Activated CD4-positive, alpha-beta T cell treated with anti-CD3 and anti-CD28 coated beads, Interleukin-2, amount 50 U/mL, for 48 hours (primary cell): ENCODE measurements around the gene ACER3.
"Not testable (repeated sequence)": the region's sequence is repeated elsewhere in the genome, so short reads cannot be mapped to it uniquely, and the experiment has no call there.

ENCODE experiments used
- DNase-seq, 2 experiments: peaks; one replicate each; pipeline ENCODE4 v3.0.0-alpha.2; 2020

Gene ACER3

GRCh38 chr11:77003963-77004362 lies 143.2 kb downstream of the ACER3 start:
- DNase-seq: no peak

DNA sequence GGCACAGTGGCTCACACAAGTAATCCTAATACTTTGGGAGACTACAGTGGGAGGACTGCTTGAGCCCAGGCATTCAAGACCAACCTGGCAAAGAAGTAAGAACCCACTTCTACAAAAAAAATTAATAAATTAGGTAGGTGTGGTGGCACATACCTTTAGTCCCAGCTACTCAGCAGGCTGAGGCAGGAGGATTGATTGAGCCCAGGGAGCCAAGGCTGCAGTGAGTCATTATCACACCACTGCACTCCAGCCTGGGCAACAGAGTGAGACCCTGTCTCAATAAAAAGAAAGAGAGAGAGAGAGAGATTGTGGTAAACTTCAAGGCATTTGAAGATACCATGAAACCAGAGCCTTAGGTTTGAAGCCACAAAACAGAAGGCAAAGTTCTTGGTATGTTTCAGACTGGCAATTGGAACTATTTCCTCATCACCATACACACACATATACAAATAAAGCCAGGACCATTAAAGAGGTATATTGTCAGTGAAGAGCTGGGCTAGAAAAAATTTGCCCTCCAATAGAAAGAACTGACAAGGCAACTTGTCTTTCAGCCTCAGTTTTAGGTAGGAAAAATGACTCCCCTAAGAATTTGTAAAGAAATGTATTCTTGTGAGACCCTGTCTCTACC lies 148.9 kb downstream of the ACER3 start:
- DNase-seq: no peak

DNA sequence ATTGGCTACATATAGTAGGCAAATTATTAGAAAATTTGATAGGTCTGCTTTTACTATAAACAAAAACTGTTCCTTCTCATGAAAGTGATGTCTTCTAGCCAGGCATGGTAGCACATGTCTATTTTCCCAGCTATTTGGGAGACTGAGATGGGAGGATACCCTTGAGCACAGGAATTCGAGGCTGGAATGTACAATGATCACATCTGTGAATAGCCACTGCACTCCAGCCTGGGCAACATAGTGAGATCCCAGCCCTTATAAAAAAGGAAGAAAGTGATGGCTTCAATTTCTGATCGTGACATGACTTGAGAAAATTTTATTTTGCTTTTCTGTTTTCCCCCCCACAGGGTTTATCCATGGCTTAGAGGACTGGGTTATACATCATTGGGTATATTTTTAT lies 154.0 kb downstream of the ACER3 start:
- no peak for DNase-seq

DNA sequence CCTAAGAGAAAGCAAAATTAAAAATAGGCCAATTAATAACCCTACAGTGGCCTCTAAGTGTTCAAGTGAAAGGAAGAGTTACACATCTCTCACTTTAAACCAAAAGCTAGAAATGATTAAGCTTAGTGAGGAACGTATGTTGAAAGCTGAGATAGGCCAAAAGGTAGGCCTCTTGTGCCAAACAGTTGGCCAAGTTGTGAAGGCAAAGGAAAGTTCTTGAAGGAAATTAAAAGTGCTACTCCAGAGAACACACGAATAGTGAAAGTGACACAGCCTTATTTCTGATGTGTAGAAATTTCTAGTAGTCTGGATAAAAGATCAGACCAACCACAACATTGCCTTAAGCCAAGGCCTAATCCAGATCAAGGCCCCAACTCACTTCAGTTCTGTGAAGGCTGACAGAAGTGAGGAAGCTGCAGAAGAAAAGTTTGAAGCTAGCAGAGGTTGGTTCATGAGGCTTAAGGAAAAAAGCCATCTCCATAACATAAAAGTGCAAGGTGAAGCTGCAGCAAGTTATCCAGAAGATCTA lies 157.7 kb downstream of the ACER3 start:
- DNase-seq: not testable (repeated sequence)

GRCh38 chr11:77019976-77020595 lies 159.4 kb downstream of the ACER3 start:
- DNase-seq: no peak

DNA sequence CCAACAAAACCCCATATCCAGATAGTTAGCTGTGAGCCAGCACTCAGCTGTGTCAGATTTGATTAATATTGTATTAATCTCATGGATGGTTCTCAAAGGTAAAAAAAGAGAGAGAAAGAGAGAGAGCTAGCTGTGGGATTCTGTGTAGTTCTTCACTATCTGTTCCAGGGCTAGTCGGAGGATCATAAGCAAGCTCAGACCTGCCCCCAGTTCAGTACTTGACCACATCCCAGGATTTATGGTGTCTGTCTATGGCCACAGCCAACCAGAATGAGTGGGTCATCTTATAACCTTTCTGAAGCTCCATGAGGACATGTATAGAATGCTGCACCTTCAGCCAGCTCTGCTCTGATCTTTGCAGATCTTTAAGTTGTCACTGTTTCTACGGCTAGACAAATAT lies 160.0 kb downstream of the ACER3 start:
- no peak for DNase-seq

GRCh38 chr11:77024745-77025144 lies 164.0 kb downstream of the ACER3 start:
- DNase-seq: no peak

- no peak for DNase-seq
These were observed 165.5 kb downstream of the ACER3 start for GRCh38 chr11:77026221-77026620.

DNA sequence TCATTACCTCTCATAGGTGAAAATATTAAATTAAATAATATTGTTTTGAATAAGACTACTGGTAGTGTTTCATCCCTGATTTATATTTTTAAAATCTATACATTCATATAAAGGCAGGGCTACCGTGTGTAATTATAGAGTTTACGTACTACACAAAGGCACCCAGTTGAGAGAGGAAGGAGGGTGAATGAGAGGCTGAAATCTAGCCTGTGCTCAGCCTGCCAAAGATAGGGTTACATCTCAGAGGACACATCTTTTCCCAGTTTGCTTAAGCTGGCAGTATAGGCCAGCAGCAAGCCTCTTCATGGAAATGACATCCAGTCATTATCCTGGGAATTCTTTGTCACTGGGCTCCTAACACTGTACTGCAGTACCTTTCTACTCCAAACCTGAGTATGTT lies 166.0 kb downstream of the ACER3 start:
- DNase-seq: no peak

- DNase-seq: no peak
These were observed 166.6 kb downstream of the ACER3 start for GRCh38 chr11:77027275-77027674.

DNA sequence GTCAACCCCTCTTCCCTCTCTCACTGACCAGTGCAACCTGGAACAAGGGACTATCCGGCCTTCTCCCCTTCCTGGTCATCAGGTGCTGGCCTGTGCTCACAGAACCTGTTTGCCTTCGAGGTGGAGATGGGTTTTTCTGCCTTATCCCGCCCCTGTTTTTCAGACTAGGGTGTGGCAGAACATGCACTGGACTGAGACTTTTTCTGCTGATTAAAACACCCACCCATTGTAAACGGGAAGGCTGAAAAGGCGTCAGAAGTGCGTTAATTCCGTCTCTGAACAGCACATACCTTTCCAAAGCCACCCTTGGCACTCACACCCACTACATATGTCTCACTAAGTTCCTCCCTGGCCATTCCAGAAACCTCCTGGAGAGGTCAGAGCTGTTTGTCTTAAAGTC lies 169.1 kb downstream of the ACER3 start:
- no peak for DNase-seq

DNA sequence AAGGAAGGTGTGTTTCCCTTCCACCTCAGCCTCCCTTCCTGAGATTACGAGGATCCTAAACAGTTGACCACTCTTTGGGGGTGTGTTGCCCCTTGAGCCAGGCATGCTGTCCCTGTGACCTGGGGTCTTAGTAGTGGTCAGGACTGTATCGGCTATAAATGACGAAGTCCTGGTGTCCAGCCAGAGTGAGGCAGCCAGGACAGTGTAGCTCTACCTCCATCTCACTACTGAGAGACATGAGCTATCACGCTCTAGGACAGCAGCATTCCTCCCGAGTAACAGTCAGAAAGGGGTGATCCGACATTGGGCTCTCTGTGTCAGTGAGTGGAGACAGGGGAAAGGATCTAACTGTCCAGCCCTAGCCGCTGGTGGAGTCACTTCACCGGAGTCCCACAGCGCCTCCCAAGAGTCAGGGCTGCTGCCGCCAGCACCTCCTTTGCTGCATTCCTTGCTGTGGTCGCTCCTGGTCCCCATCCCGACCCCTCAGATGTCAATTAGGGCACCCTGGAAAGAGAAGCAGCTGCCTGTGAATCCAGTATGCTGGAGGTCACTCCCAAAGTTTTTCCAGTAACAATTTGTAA lies 170.2 kb downstream of the ACER3 start:
- no peak for DNase-seq

DNA sequence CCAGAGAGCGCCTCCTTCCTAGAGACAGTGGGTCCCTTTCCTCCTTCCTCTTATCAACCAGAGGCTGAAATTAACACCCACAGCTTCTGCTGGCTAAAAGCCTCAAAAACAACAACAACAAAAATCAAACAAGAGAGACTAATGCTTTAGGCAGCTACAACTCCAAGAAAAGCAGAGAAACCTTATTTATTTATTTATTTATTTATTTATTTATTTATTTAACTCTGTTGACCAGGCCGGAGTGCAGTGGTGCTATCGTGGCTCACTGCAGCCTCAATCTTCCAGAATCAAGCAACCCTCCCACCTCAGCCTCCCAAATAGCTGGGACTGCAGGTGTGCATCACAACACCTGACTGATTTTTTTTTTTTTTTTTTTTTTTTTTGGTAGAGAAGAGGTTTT lies 170.9 kb downstream of the ACER3 start:
- no peak for DNase-seq

DNA sequence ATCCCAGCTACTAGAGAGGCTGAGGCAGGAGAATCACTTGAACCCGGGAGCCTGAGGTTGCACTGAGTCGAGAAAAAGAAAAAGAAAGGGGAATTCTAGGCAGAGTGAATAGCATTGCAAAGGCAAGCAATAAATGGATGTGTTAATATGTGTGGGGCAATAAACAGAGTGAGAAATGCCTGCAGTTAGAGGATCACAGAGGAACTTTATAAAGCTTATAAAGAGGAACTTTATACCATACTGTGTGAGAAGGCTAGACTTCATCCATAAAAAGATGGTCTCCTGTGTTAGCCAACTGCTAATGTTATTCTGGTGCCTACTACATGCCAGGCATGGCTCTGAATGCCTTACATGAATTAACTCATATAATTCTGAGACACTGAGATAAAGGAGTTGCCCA lies 174.3 kb downstream of the ACER3 start:
- DNase-seq: no peak

DNA sequence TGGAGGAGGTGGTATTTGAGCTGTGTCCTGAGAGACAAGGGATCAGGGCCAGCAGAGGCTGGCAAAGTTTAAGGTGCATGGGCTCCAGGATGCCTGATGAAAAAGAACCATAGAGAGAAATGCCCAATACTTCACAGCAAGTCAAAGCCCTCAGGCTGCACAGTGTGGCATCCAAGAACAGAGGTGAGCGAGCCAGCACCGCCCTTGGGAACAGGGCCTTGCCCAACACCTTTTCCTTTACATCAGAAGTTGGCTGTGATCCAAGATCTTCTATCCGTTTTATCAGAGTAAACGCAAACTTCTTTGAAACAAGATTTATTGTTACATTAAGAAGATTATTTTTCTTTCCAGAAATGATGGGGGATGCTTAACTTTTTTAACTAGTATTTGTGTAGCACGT lies 174.9 kb downstream of the ACER3 start:
- DNase-seq: no peak

DNA sequence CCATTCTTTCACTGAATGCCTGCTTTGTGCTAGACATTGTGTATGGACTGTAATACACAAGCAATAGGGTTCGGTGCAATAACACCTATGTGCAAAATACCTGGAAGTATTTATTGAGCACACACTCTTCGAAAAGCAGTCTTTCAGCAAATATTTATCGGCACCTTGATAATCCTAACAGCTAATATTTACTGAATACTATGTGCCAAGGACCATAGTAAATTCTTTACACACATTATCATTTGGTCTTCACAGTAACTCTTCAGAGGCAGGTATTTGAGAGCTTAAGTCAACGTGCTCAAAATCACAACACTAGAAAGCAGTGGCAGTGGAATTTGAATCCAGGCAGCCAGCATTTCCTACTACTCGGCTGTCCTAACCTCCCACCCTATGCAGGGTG lies 175.7 kb downstream of the ACER3 start:
- DNase-seq: no peak

DNA sequence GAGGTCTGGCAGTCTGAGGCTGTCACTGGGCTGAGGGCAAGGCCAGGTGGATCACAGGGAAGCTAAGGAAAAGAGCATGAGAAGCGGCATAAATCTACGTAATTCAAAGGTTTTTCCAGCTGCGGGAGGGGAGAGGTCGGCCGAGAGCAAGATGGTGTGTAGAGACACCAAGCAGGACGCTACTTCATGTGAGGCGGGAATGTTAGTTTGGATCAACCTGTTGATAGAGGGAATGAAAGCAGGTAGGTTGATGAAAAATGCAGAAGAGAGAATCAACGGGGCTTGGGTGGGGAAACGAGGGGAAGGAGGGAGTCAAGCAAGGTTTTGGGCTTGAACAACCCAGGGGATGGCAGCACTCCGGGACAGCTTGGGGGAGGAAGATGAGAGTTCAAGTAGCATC lies 176.3 kb downstream of the ACER3 start:
- DNase-seq: no peak

DNA sequence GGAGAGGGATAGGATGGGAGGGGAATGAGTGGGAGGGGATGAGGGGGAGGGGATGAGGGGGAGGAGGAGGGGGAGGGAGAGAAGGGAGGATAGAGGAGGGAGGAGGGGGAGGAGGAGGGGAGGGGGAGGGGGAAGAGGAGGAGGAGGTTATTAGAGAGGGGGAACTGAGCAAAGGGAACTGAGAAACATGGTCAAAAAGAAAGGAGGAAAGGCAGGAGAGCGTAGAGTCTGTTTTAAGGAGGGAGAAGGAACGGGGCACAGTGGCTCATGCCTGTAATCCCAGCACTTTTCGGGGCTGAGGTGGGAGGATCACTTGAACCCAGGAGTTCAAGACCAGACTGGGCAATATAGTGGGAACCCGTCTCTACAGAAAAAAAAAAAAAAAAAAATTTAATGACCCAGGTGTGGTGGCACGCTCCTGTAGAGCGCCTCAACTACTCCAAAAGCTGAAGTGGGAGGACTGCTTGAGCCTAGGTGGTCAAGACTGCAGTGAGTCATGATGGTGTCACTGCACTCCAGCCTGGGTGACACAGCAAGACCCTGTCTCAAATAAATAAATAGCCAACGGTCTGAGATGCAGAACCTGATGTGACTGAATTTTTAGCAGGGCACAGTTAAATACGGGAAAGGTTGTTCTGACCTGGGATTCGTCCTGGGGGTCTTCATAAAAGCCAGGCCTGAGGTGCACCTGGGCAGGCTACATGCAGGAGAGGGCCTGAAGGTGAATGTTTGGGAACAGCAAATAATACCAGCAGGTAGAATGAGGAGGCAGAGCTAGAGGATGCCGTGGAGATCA lies 177.5 kb downstream of the ACER3 start:
- DNase-seq: no peak

GRCh38 chr11:77038825-77039326 lies 178.2 kb downstream of the ACER3 start:
- DNase-seq: no peak

DNA sequence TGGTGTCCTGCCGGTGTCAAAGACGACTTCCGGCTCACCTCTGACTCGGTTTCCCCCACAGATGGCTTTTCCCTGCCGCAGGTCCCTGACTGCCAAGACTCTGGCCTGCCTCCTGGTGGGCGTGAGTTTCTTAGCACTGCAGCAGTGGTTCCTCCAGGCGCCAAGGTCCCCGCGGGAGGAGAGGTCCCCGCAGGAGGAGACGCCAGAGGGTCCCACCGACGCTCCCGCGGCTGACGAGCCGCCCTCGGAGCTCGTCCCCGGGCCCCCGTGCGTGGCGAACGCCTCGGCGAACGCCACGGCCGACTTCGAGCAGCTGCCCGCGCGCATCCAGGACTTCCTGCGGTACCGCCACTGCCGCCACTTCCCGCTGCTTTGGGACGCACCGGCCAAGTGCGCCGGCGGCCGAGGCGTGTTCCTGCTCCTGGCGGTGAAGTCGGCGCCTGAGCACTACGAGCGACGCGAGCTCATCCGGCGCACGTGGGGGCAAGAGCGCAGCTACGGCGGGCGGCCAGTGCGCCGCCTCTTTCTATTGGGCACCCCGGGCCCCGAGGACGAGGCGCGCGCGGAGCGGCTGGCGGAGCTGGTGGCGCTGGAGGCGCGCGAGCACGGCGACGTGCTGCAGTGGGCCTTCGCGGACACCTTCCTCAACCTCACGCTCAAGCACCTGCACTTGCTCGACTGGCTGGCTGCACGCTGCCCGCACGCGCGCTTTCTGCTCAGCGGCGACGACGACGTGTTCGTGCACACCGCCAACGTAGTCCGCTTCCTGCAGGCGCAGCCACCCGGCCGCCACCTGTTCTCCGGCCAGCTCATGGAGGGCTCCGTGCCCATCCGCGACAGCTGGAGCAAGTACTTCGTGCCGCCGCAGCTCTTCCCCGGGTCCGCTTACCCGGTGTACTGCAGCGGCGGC lies 179.0 kb downstream of the ACER3 start:
- peak; percentile 23 to 37 for DNase-seq

GRCh38 chr11:77040401-77040777 lies 179.7 kb downstream of the ACER3 start:
- DNase-seq: no peak

GRCh38 chr11:77040889-77041288 lies 180.2 kb downstream of the ACER3 start:
- no peak for DNase-seq
